Vagina (tissue), 2 donors: ENCODE measurements around the gene KRT4.

Experiments used
- CTCF ChIP-seq, 3 experiments: fragments of 450-650 bp in 2 of 3; fragments of 200-600 bp in 1 of 3; sonication (generic) in 1 of 3; IDR thresholded peaks; one replicate each; pipeline ENCODE4 v1.5.1; 2017 to 2019; ENCODE audit warnings: antibody characterized with exemption in 3 of 3, mild to moderate bottlenecking in 2 of 3, moderate library complexity in 2 of 3
- POLR2A ChIP-seq, 2 donors: fragments of 450-650 bp; IDR thresholded peaks; one replicate each; pipeline ENCODE4 v1.6.1; 2017; ENCODE audit warnings: antibody characterized with exemption in 2 of 2, mild to moderate bottlenecking in 2 of 2, moderate library complexity in 2 of 2
- POLR2AphosphoS5 ChIP-seq, 2 donors: sonication (generic); formaldehyde crosslinking; IDR thresholded peaks; one replicate each; pipeline ENCODE4 v1.9.0; 2017; ENCODE audit warnings: antibody characterized with exemption in 2 of 2, mild to moderate bottlenecking in 2 of 2, low read depth in 1 of 2; ENCODE audit not compliant: insufficient read depth in 1 of 2

DNA sequence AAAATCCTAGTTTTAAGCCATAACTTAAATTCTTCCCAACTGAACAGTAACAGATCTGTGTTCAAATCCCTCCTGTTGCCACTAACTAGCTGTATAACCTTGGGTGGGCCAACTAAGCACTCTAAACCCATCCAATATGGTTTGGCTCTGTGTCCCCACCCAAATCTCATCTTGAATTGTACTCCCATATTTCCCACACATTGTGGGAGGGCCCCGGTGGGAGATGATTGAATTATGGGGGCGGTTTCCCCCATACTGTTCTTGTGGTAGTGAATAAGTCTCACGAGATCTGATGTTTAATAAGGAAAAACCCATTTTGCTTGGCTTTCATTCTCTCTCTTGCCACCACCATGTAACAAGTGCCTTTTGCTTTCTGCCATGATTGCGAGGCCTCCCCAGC lies 1.2 kb upstream of the KRT4 start:
- TF ChIP-seq CTCF (IDR thresholded peaks at IDR 0.05) (no peak), POLR2A (IDR thresholded peaks at IDR 0.05) (no peak), POLR2AphosphoS5 (IDR thresholded peaks at IDR 0.05; ENCODE audit: insufficient read depth in 1 of 2, low read depth in 1 of 2) (no peak)
